Ascending aorta (tissue), 2 donors: ENCODE measurements around the gene SERPINA1. TPM values are rescaled to one million over a fixed set of nuclear protein-coding genes. Genes with fewer than 3 reads are reported as not detected.

Experiments used
- DNase-seq, 2 donors: peaks; one replicate each; pipeline ENCODE4 v3.0.0-alpha.2; 2019; ENCODE audit warnings: low spot score in 2 of 2
- H3K27ac ChIP-seq, 2 donors: fragments of 200-600 bp; sonication (generic); one replicate each; pipeline ENCODE4 v1.5.1; 2016 to 2017; ENCODE audit warnings: mild to moderate bottlenecking in 1 of 2
- H3K27me3 ChIP-seq: fragments of 200-600 bp; sonication (generic); one replicate; pipeline ENCODE4 v1.5.1; 2017
- H3K36me3 ChIP-seq, 2 donors: fragments of 200-600 bp; sonication (generic); one replicate each; pipeline ENCODE4 v1.5.1; 2016
- H3K4me1 ChIP-seq, 2 donors: fragments of 200-600 bp; sonication (generic); one replicate each; pipeline ENCODE4 v1.5.1; 2016 to 2017; ENCODE audit warnings: mild to moderate bottlenecking in 1 of 2
- H3K4me3 ChIP-seq, 2 donors: fragments of 200-600 bp; sonication (generic); one replicate each; pipeline ENCODE4 v1.5.1; 2016 to 2017; ENCODE audit warnings: mild to moderate bottlenecking in 1 of 2
- H3K9me3 ChIP-seq, 2 donors: fragments of 200-600 bp; sonication (generic); one replicate each; pipeline ENCODE4 v1.5.1; 2016
- intact Hi-C: fragments of 100-400 bp; cut with DNase I; formaldehyde crosslinking; loops from one replicate; pipeline ENCODE4 v1.15.1; 2023
- total RNA-seq: library from RNA; depleted of rRNA; stranded (reverse); fragments of >200 nt; gene quantifications from one replicate; pipeline ENCODE4 v1.1.0, GENCODE V29; 2016
- TF ChIP-seq, protein P1 (sequence below), 3 experiments: fragments of 200-600 bp in 2 of 3; fragments of 450-650 bp in 1 of 3; sonication (generic) in 2 of 3; IDR thresholded peaks; one replicate each; pipeline ENCODE4 v1.5.1; 2016 to 2019; ENCODE audit warnings: antibody characterized with exemption in 3 of 3, mild to moderate bottlenecking in 1 of 3, moderate library complexity in 1 of 3

Gene SERPINA1
- total RNA-seq, 1 donor from 2014 or later: 34.3 TPM

DNA sequence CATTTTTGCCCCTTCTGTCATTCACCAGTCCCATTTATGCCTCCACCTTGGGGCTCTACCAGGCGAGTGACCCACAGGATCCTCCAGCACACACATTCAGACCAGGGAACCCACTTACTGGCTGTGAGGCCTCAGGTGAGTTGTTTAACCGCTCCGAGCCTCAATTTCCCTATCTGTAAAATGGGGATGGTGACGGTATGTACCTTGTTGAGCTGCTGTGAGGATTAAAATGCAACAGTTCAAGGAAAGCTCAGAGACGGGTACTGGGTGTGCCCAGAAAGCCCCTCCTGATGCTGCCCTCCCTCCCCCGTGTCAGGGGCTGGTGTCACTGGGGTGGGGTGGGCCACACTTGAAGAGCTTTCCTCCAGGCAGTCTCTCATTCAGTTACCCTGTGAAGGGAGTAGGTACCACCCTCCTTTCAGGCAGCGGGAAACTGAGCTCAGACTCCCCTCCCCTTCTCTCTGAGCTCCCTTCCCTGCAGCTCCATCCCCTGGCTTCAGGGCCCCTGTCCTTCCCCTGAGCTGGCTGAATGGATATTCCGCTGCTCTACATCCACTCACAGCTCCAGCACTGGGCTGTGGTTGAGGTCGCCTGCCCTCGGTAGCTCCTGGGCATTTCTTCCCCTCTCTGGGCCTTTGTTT is 1.4 kb upstream of the SERPINA1 start:
- TF ChIP-seq, protein P1, sequence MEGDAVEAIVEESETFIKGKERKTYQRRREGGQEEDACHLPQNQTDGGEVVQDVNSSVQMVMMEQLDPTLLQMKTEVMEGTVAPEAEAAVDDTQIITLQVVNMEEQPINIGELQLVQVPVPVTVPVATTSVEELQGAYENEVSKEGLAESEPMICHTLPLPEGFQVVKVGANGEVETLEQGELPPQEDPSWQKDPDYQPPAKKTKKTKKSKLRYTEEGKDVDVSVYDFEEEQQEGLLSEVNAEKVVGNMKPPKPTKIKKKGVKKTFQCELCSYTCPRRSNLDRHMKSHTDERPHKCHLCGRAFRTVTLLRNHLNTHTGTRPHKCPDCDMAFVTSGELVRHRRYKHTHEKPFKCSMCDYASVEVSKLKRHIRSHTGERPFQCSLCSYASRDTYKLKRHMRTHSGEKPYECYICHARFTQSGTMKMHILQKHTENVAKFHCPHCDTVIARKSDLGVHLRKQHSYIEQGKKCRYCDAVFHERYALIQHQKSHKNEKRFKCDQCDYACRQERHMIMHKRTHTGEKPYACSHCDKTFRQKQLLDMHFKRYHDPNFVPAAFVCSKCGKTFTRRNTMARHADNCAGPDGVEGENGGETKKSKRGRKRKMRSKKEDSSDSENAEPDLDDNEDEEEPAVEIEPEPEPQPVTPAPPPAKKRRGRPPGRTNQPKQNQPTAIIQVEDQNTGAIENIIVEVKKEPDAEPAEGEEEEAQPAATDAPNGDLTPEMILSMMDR (IDR thresholded peaks at IDR 0.05): no peak
- H3K27ac ChIP-seq: no peak overlapping the region
- H3K9me3 ChIP-seq: no peaks in the 10 kb centered on the region
- H3K4me1 ChIP-seq: no peaks in the 10 kb centered on the region
- intact Hi-C loops: no loop called here
- H3K36me3 ChIP-seq: no peaks in the 10 kb centered on the region
- H3K4me3 ChIP-seq: no peak overlapping the region
- no peaks in the 10 kb centered on the region for H3K27me3 ChIP-seq
- no peak for DNase-seq

DNA sequence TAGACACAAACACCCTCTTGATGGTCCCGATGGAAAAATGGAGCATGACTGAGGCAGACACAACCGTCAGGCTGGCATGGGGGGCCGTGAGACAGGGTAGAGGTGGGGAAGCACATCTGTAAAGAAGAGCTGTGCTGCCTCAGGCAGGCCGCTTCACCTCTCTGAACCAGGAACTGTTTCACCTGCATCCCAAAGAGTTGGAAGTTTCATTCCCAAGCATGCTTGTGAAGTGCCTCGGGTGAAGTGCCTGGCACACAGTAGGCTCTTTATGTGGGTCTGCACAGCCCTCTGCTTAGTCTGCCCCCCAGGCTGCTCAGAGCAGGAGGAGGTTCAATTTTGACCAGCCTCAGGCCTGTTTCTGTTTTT is 685 bp upstream of the SERPINA1 start:
- Histone ChIP-seq H3K9me3 (no peaks in the 10 kb centered on the region), H3K27me3 (no peaks in the 10 kb centered on the region), H3K36me3 (no peaks in the 10 kb centered on the region), H3K4me3 (no peak overlapping the region), H3K4me1 (no peaks in the 10 kb centered on the region), H3K27ac (no peak overlapping the region)
- DNase-seq: no peak
- intact Hi-C loops: no loop called here
- TF ChIP-seq, protein P1 (IDR thresholded peaks at IDR 0.05): no peak

DNA sequence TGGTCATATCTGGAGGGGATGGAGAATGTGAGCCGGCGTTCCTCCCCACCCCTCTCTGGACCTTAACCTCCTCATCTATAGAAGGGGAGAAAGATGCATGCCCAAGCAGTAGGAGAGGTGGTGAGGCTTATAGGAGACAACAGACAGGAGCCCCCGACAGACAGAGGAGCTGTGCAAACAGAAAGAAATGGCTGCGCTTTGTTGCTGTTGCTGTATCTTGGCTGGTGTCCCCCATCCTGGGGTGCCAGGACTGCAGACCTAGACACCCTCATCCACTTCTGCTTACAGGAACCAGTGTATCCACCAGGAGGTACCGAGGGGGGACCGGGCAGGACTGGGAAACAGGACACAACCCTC is 397 bp downstream of the SERPINA1 start:
- Histone ChIP-seq H3K27ac (no peak overlapping the region), H3K4me3 (no peak overlapping the region), H3K4me1 (no peaks in the 10 kb centered on the region), H3K9me3 (no peaks in the 10 kb centered on the region), H3K27me3 (no peaks in the 10 kb centered on the region), H3K36me3 (no peaks in the 10 kb centered on the region)
- DNase-seq: no peak
- TF ChIP-seq, protein P1 (IDR thresholded peaks at IDR 0.05): no peak
- intact Hi-C loops: no loop called here

DNA sequence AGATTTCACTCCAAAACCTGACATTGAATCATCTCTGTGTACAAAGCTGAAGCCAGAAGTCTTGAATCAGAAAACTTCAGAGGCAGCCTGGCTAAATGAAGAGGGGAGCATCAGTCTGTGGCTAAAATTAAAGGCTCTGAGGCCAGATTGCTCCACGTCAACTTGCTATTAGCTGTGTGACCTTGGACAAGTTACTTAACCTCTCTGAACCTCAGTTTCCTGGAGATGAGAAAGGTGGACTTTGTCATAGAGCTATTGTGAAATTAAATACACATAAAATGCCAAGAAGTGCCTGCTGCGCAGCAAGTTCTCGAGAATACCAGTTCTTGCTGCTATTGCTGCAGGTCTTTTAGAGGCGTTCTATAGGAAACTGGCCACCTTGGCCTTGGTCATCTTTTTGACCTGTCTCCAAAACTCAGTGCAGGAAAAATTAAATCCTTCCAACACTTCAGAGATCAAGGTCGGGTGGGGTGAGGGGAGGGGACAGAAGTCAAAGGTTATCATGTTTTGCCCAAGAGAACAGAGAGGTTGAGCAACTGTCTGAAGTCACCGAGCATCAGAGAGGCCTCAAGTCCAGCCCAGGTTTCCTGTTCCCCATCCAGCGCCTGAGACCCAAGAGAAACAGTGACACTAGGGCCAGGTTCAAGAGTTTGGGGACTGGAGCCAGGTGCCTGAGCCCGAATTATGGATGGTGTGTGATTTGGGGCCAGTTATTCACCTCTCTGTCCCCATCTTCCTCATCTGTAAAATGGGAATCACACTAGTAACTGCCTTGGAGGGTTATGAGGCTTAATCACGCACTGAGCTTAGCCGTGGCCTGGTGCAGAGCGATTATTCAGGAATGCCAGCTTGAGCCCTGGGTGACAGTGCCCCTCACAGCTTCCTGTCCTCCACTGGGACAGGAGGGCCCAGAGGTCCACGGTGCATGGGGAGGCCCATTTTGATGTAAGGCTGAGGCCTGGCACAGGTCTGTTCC is 1.1 kb downstream of the SERPINA1 start:
- Histone ChIP-seq H3K4me1 (no peaks in the 10 kb centered on the region), H3K27me3 (no peaks in the 10 kb centered on the region), H3K36me3 (no peaks in the 10 kb centered on the region), H3K9me3 (no peaks in the 10 kb centered on the region), H3K27ac (no peak overlapping the region), H3K4me3 (no peak overlapping the region)
- no peak for DNase-seq
- TF ChIP-seq, protein P1 (IDR thresholded peaks at IDR 0.05): no peak
- intact Hi-C loops: no loop called here

DNA sequence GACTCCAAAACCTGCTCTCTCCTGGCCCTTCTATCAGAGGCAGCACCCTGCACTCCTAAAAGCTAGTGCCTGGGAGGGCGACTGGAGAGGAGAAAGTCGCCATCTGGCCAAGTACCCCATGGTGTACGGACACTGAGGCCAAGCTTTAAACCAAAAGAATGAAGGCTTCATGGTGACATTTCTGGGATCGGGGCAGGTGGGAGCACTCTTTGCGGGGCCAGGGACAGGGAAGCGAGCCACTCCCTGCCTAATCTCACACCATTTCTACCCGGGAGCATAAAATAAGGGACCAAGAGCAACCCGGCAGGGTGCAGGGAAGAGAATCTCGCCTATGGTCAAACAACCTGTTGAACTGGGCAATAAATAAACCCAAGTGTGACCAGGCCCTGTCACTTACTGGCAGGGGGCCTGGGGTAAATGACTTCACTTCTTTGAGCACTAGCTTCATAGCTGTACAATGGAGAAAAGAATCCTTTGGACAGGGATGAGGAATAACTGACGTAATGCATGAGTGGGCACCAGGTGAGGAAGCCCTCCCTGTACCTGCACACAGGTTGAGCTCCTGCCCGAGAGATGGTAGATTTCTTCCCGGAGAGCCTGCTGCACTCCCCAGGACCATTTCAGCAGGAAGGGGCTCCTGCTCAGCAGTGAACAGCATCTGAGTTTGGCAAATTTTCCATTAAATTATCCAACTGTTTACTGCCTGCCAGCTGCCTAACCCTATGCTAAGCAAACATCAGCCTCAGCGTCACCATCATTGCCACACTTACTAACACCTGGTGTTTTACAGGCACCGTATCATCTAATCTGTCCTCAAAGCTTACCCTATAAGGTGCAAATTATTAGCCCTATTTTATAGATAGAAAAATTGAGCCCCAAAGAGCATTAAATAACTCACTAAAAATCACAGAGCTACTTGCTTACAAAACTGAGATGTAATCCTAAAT is 2.0 kb downstream of the SERPINA1 start:
- intact Hi-C loops: no loop called here
- Histone ChIP-seq H3K4me3 (no peak overlapping the region), H3K4me1 (no peaks in the 10 kb centered on the region), H3K27me3 (no peaks in the 10 kb centered on the region), H3K9me3 (no peaks in the 10 kb centered on the region), H3K27ac (no peak overlapping the region), H3K36me3 (no peaks in the 10 kb centered on the region)
- TF ChIP-seq, protein P1 (IDR thresholded peaks at IDR 0.05): no peak
- no peak for DNase-seq
